CD4-positive, alpha-beta memory T cell (primary cell): Measurements from ENCODE around the gene DRC7. TPM values are rescaled to one million over a fixed set of nuclear protein-coding genes. Genes with fewer than 3 reads are reported as not detected.

Experiments
- CTCF ChIA-PET: fragments of 350-600 bp; sonication (Branson Sonifier 250); formaldehyde crosslinking; loops from one replicate; lab custom pipeline; 2021; ENCODE audit warnings: inconsistent platforms; ENCODE audit not compliant: partially characterized antibody; lab: Charles Lee
- POLR2A ChIA-PET: fragments of 350-600 bp; sonication (Branson Sonifier 250); formaldehyde crosslinking; loops from one replicate; lab custom pipeline; 2021; ENCODE audit not compliant: partially characterized antibody; lab: Charles Lee
- DNase-seq, 5 donors: peaks; one replicate each; pipeline versions ENCODE4 v3.0.0 to v3.0.0-alpha.2; 2020 to 2022; ENCODE audit warnings: mixed read lengths in 1 of 5
- H3K27ac ChIP-seq: one replicate; pipeline ENCODE4 v1.7.0; 2013; ENCODE audit warnings: low read depth, low read length
- H3K27me3 ChIP-seq: 2 replicates; pipeline ENCODE4 v1.7.0; 2013; ENCODE audit warnings: mild to moderate bottlenecking, low read length, moderate library complexity; ENCODE audit not compliant: insufficient read depth
- H3K36me3 ChIP-seq: 2 replicates; pipeline ENCODE4 v1.7.0; 2013; ENCODE audit warnings: mild to moderate bottlenecking, low read length, moderate library complexity; ENCODE audit not compliant: insufficient read depth
- H3K4me1 ChIP-seq: 2 replicates; pipeline ENCODE4 v1.7.0; 2013; ENCODE audit warnings: mild to moderate bottlenecking, low read length, moderate library complexity; ENCODE audit not compliant: insufficient read depth
- H3K4me3 ChIP-seq, 2 donors: one replicate each; pipeline ENCODE4 v1.7.0; 2013; ENCODE audit warnings: low read length in 2 of 2, mild to moderate bottlenecking in 1 of 2
- H3K9me3 ChIP-seq, 2 donors: one replicate each; pipeline ENCODE4 v1.7.0; 2013; ENCODE audit warnings: low read length in 2 of 2, control low read depth in 1 of 2; ENCODE audit not compliant: control insufficient read depth in 1 of 2
- H3K27ac Mint-ChIP-seq, 7 donors: one replicate each; pipeline ENCODE4 v1.8.0; 2020 to 2021; ENCODE audit warnings: mixed read lengths in 7 of 7, mild to moderate bottlenecking in 6 of 7, inconsistent platforms in 3 of 7, moderate library complexity in 3 of 7
- H3K27me3 Mint-ChIP-seq, 2 donors: one replicate each; pipeline ENCODE4 v1.8.0; 2020 to 2021; ENCODE audit warnings: mixed read lengths in 2 of 2
- H3K36me3 Mint-ChIP-seq, 2 donors: one replicate each; pipeline ENCODE4 v1.8.0; 2020 to 2021; ENCODE audit warnings: mixed read lengths in 2 of 2, inconsistent platforms in 1 of 2, mild to moderate bottlenecking in 1 of 2
- H3K4me1 Mint-ChIP-seq, 4 donors: one replicate each; pipeline ENCODE4 v1.8.0; 2020 to 2021; ENCODE audit warnings: mixed read lengths in 4 of 4, mild to moderate bottlenecking in 1 of 4
- H3K4me3 Mint-ChIP-seq, 8 donors: one replicate each; pipeline ENCODE4 v1.8.0; 2020 to 2021; ENCODE audit warnings: mixed read lengths in 8 of 8, mild to moderate bottlenecking in 7 of 8, moderate library complexity in 6 of 8, inconsistent platforms in 3 of 8
- H3K9me3 Mint-ChIP-seq, 8 donors: one replicate each; pipeline ENCODE4 v1.8.0; 2020 to 2021; ENCODE audit warnings: mixed read lengths in 8 of 8, mild to moderate bottlenecking in 5 of 8, inconsistent platforms in 3 of 8, moderate library complexity in 1 of 8
- intact Hi-C: fragments of 100-400 bp; cut with micrococcal nuclease; formaldehyde crosslinking; loops from one replicate; pipeline ENCODE4 v1.15.1; 2023
- polyA plus RNA-seq, 2 donors: library from polyadenylated mRNA; unstranded; fragments of 300-500 nt; fragmentation: Illumina TruSeq; gene quantifications; one replicate each; pipeline ENCODE4 v1.2.3, GENCODE V29; 2021
- total RNA-seq, 2 experiments: library from RNA; stranded (reverse); gene quantifications; one replicate each; pipeline ENCODE4 v1.2.3, GENCODE V29; 2021

The DRC7 gene
- total and polyA plus RNA-seq, 4 experiments from 2014 or later, result not detected

GRCh38 chr16:57699481-57699880 lies 4.9 kb downstream of the DRC7 start:
- H3K4me1 Mint-ChIP-seq, result peaks cover 0 to 2% (median 0%) of the 10 kb centered on the region in 4 donors
- CTCF ChIA-PET, result interaction anchor here (1.5 kb wide), 1 partner anchor 108 kb away, joined by 3 read pairs; no protein-coding TSS in a partner anchor
- H3K4me1 ChIP-seq, result no peaks in the 10 kb centered on the region
- no peak for DNase-seq
- intact Hi-C loops, result no loop called here
- POLR2A ChIA-PET, result no interaction called here
- H3K27me3 ChIP-seq, result no peaks in the 10 kb centered on the region
- H3K36me3 ChIP-seq, result no peaks in the 10 kb centered on the region
- no peak overlapping the region for H3K27ac ChIP-seq
- no peaks in the 10 kb centered on the region for H3K9me3 Mint-ChIP-seq
- H3K4me3 Mint-ChIP-seq, result no peak overlapping the region
- H3K27ac Mint-ChIP-seq, result no peak overlapping the region
- H3K4me3 ChIP-seq, result no peak overlapping the region
- no peaks in the 10 kb centered on the region for H3K9me3 ChIP-seq
- no peaks in the 10 kb centered on the region for H3K36me3 Mint-ChIP-seq
- H3K27me3 Mint-ChIP-seq, result no peaks in the 10 kb centered on the region

- Histone ChIP-seq H3K27me3 (no peaks in the 10 kb centered on the region), H3K36me3 (no peaks in the 10 kb centered on the region), H3K9me3 (no peaks in the 10 kb centered on the region), H3K27ac (no peak overlapping the region), H3K4me1 (no peaks in the 10 kb centered on the region), H3K4me3 (no peak overlapping the region)
- no peak for DNase-seq
- ChIA-PET POLR2A (no interaction called here), CTCF (interaction anchor here (0.7 kb wide), 1 partner anchor 404 kb away, joined by 5 read pairs; no protein-coding TSS in a partner anchor)
- Mint-ChIP-seq H3K4me1 (no peaks in the 10 kb centered on the region), H3K36me3 (no peaks in the 10 kb centered on the region), H3K9me3 (no peaks in the 10 kb centered on the region), H3K4me3 (no peak overlapping the region), H3K27me3 (no peaks in the 10 kb centered on the region), H3K27ac (no peak overlapping the region)
- intact Hi-C loops, result no loop called here
Measured at GRCh38 chr16:57699899-57700298, 5.3 kb downstream of the DRC7 start.

- Mint-ChIP-seq H3K9me3 (no peaks in the 10 kb centered on the region), H3K36me3 (no peaks in the 10 kb centered on the region), H3K27me3 (no peaks in the 10 kb centered on the region), H3K27ac (no peak overlapping the region), H3K4me3 (no peak overlapping the region), H3K4me1 (no peaks in the 10 kb centered on the region)
- ChIA-PET POLR2A (no interaction called here), CTCF (interaction anchor here (0.7 kb wide), 1 partner anchor 403 kb away, joined by 5 read pairs; no protein-coding TSS in a partner anchor)
- intact Hi-C loops, result no loop called here
- Histone ChIP-seq H3K27me3 (no peaks in the 10 kb centered on the region), H3K27ac (no peak overlapping the region), H3K4me3 (no peak overlapping the region), H3K9me3 (no peaks in the 10 kb centered on the region), H3K36me3 (no peaks in the 10 kb centered on the region), H3K4me1 (no peaks in the 10 kb centered on the region)
- no peak for DNase-seq
Measured at GRCh38 chr16:57700781-57701551, 6.4 kb downstream of the DRC7 start.

- peaks cover 0 to under 1% of the 10 kb centered on the region in 2 donors for H3K27me3 Mint-ChIP-seq
- H3K27ac ChIP-seq, result no peak overlapping the region
- no peaks in the 10 kb centered on the region for H3K4me1 ChIP-seq
- no peak overlapping the region for H3K4me3 ChIP-seq
- H3K36me3 ChIP-seq, result no peaks in the 10 kb centered on the region
- ChIA-PET POLR2A (no interaction called here), CTCF (no interaction called here)
- no peak overlapping the region for H3K27ac Mint-ChIP-seq
- H3K36me3 Mint-ChIP-seq, result no peaks in the 10 kb centered on the region
- peaks cover 0 to 2% (median 0%) of the 10 kb centered on the region in 8 donors for H3K9me3 Mint-ChIP-seq
- DNase-seq, result no peak
- no peaks in the 10 kb centered on the region for H3K9me3 ChIP-seq
- intact Hi-C loops, result no loop called here
- no peaks in the 10 kb centered on the region for H3K27me3 ChIP-seq
- H3K4me1 Mint-ChIP-seq, result no peaks in the 10 kb centered on the region
- no peak overlapping the region for H3K4me3 Mint-ChIP-seq
Measured at GRCh38 chr16:57701759-57702371, 7.3 kb downstream of the DRC7 start.

GRCh38 chr16:57703416-57704010 lies 8.9 kb downstream of the DRC7 start:
- ChIA-PET POLR2A (no interaction called here), CTCF (interaction anchor here (0.6 kb wide), 1 partner anchor 1254 kb away, joined by 3 read pairs; no protein-coding TSS in a partner anchor)
- DNase-seq, result no peak
- H3K4me3 ChIP-seq, result no peak overlapping the region
- intact Hi-C loops, result no loop called here
- H3K9me3 ChIP-seq, result no peaks in the 10 kb centered on the region
- Mint-ChIP-seq H3K36me3 (no peaks in the 10 kb centered on the region), H3K27me3 (peaks cover 0 to 9% of the 10 kb centered on the region in 2 donors), H3K27ac (no peak overlapping the region), H3K4me1 (no peaks in the 10 kb centered on the region), H3K9me3 (peaks cover 0 to 3% (median 0%) of the 10 kb centered on the region in 8 donors), H3K4me3 (no peak overlapping the region)
- H3K27me3 ChIP-seq, result no peaks in the 10 kb centered on the region
- no peaks in the 10 kb centered on the region for H3K36me3 ChIP-seq
- H3K27ac ChIP-seq, result no peak overlapping the region
- no peaks in the 10 kb centered on the region for H3K4me1 ChIP-seq

- Histone ChIP-seq H3K9me3 (no peaks in the 10 kb centered on the region), H3K36me3 (no peaks in the 10 kb centered on the region), H3K27ac (no peak overlapping the region), H3K4me1 (no peaks in the 10 kb centered on the region), H3K4me3 (no peak overlapping the region), H3K27me3 (no peaks in the 10 kb centered on the region)
- Mint-ChIP-seq H3K27me3 (peaks cover 0 to 9% of the 10 kb centered on the region in 2 donors), H3K36me3 (no peaks in the 10 kb centered on the region), H3K4me3 (no peak overlapping the region), H3K27ac (peak overlapping the region in 1 of 7 donors; percentile 1), H3K9me3 (peaks cover 0 to 3% (median 0%) of the 10 kb centered on the region in 8 donors), H3K4me1 (no peaks in the 10 kb centered on the region)
- DNase-seq, result no peak
- ChIA-PET POLR2A (no interaction called here), CTCF (interaction anchor here (0.6 kb wide), 1 partner anchor 1255 kb away, joined by 3 read pairs; no protein-coding TSS in a partner anchor)
- intact Hi-C loops, result no loop called here
Measured at GRCh38 chr16:57704011-57704904, 9.7 kb downstream of the DRC7 start.
